DOHH2 (cell line): Measurements from ENCODE around the gene LKAAEAR1.
A peak's percentile ranks its signal among the peaks of the same experiment; 100 is the strongest.

Source experiments
- H3F3A ChIP-seq: fragments of 200-600 bp; sonication (generic), shearing (Covaris generic); 2 replicates; pipeline ENCODE4 v1.6.0; 2016; ENCODE audit warnings: antibody characterized with exemption, mild to moderate bottlenecking; ENCODE audit not compliant: control insufficient read depth, insufficient read depth
- H3K27ac ChIP-seq: fragments of 200-600 bp; sonication (generic); 2 replicates; pipeline ENCODE4 v1.5.1; 2014; ENCODE audit warnings: low read depth, mild to moderate bottlenecking, low read length, moderate library complexity
- H3K27me3 ChIP-seq: fragments of 200-600 bp; sonication (generic); 2 replicates; pipeline ENCODE4 v1.6.1; 2014; ENCODE audit warnings: mild to moderate bottlenecking, low read length, mixed read lengths; ENCODE audit not compliant: control insufficient read depth
- H3K36me3 ChIP-seq: fragments of 200-600 bp; sonication (generic); 2 replicates; pipeline ENCODE4 v1.6.1; 2014; ENCODE audit warnings: mild to moderate bottlenecking, low read length, moderate library complexity, mixed read lengths; ENCODE audit not compliant: control insufficient read depth
- H3K4me1 ChIP-seq: fragments of 200-600 bp; sonication (generic); 2 replicates; pipeline ENCODE4 v1.6.1; 2014; ENCODE audit warnings: mild to moderate bottlenecking, low read length, mixed read lengths; ENCODE audit not compliant: control insufficient read depth
- H3K4me2 ChIP-seq: fragments of 200-600 bp; sonication (generic); 2 replicates; pipeline ENCODE4 v1.6.0; 2014; ENCODE audit warnings: mild to moderate bottlenecking, low read length, moderate library complexity
- H3K4me3 ChIP-seq: fragments of 200-600 bp; sonication (generic); 2 replicates; pipeline ENCODE4 v1.5.1; 2014; ENCODE audit warnings: mild to moderate bottlenecking, low read length, mixed read lengths
- H3K79me2 ChIP-seq: fragments of 200-600 bp; sonication (generic); 2 replicates; pipeline ENCODE4 v1.6.1; 2014; ENCODE audit warnings: mild to moderate bottlenecking, low read length, mixed read lengths; ENCODE audit not compliant: control insufficient read depth
- H3K9me2 ChIP-seq: fragments of 200-600 bp; sonication (generic); replicated peaks from 2 replicates; pipeline ENCODE4 v1.6.1; 2014; ENCODE audit warnings: mild to moderate bottlenecking, low read length, mixed read lengths; ENCODE audit not compliant: control insufficient read depth
- H3K9me3 ChIP-seq: fragments of 200-600 bp; sonication (generic); 2 replicates; pipeline ENCODE4 v1.6.1; 2014; ENCODE audit warnings: antibody characterized with exemption, low read length, mixed read lengths; ENCODE audit not compliant: control insufficient read depth, insufficient read depth
- H4K20me1 ChIP-seq: fragments of 200-600 bp; sonication (generic); 2 replicates; pipeline ENCODE4 v1.6.0; 2014; ENCODE audit warnings: low read depth, mild to moderate bottlenecking, antibody characterized with exemption, low read length, moderate library complexity; ENCODE audit not compliant: control insufficient read depth, insufficient read depth
- EZH2phosphoT487 ChIP-seq: fragments of 200-600 bp; sonication (generic); IDR thresholded peaks from 2 replicates; pipeline ENCODE4 v1.6.1; 2017; ENCODE audit warnings: borderline replicate concordance, mild to moderate bottlenecking, antibody characterized with exemption, low read length, moderate library complexity, mixed read lengths
- TF ChIP-seq, protein P1 (sequence below): fragments of 200-600 bp; sonication (generic); IDR thresholded peaks from one replicate; pipeline ENCODE4 v1.5.1; 2014; ENCODE audit warnings: antibody characterized with exemption, mild to moderate bottlenecking, low read depth, low read length; ENCODE audit not compliant: poor library complexity, severe bottlenecking

The LKAAEAR1 gene

DNA sequence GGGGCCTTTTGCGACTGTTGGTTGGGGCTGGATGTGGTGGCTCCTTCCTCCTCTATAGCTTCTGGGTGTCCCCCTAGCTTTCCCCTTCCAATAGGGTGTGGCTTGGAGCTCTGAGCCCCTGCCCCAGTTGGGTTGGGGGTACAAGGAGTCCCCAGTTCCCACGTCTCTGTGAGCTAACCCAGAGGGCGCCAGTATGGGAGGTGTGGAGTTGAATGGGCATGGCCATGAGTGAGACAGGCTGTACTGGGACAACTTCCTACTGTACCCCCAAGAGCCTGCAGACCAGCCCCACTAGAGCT is 47.0 kb downstream of the LKAAEAR1 start:
- Histone ChIP-seq H3K9me2 (no peaks in the 10 kb centered on the region), H3K27me3 (no peaks in the 10 kb centered on the region), H3K4me2 (peak overlapping the region; percentile 84), H4K20me1 (no peaks in the 10 kb centered on the region), H3K4me1 (peaks cover 73% of the 10 kb centered on the region), H3K27ac (peak overlapping the region; percentile 70), H3K79me2 (no peaks in the 10 kb centered on the region), H3K9me3 (no peaks in the 10 kb centered on the region), H3K4me3 (peak overlapping the region; percentile 74), H3F3A (peaks cover 15% of the 10 kb centered on the region; the same call in 1 of the 2 replicates), H3K36me3 (peaks cover 26% of the 10 kb centered on the region)
- TF ChIP-seq, protein P1, sequence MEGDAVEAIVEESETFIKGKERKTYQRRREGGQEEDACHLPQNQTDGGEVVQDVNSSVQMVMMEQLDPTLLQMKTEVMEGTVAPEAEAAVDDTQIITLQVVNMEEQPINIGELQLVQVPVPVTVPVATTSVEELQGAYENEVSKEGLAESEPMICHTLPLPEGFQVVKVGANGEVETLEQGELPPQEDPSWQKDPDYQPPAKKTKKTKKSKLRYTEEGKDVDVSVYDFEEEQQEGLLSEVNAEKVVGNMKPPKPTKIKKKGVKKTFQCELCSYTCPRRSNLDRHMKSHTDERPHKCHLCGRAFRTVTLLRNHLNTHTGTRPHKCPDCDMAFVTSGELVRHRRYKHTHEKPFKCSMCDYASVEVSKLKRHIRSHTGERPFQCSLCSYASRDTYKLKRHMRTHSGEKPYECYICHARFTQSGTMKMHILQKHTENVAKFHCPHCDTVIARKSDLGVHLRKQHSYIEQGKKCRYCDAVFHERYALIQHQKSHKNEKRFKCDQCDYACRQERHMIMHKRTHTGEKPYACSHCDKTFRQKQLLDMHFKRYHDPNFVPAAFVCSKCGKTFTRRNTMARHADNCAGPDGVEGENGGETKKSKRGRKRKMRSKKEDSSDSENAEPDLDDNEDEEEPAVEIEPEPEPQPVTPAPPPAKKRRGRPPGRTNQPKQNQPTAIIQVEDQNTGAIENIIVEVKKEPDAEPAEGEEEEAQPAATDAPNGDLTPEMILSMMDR = no peak
- TF ChIP-seq EZH2phosphoT487 = no peak

DNA sequence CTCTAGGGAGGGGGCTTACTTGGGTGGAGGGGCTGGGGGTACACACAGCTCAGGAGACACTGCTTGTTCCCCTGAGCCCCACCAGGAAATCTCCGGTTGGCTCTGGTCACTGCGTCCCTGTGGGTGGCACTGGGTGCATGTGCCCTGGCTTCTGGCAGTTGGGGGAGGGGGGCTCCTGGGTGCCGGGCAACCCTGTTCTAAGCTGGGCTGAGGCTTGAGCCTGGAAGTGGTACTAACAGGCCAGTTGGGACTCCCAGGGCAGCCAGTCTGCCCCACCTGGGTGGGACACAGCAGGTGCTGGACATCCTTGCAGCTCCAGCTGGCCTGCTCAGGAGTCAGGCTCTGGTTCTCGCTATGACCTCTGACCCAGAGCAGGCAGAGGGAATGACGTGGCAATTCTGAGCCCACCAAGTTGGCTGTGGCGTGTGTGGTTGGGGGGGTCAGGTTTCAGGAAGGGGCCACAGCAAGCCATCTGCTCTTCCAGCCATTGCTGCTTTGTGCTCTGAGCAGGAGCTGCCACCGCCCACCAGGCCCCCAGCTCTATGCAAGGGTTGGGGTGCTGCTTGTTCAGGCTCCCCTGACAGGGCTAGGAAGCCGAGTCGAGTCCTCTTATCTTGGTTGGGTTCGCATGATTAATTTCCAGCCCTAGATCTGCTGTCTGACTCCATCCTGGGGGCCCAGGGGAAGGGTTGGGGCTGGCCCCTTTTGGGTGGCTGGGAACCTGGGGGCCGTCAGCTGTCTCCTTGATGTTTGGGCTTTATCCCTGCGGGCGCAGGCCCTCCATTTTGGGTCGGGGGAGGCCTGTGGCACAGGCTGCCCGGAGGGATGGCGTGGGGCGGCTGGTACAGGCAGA is 47.6 kb downstream of the LKAAEAR1 start:
- TF ChIP-seq, protein P1 = no peak
- TF ChIP-seq EZH2phosphoT487 = no peak
- peak overlapping the region; percentile 70 for H3K27ac ChIP-seq
- H3K4me1 ChIP-seq = peaks cover 67% of the 10 kb centered on the region
- peaks cover 15% of the 10 kb centered on the region; the same call in 1 of the 2 replicates for H3F3A ChIP-seq
- no peaks in the 10 kb centered on the region for H3K9me2 ChIP-seq
- H3K9me3 ChIP-seq = no peaks in the 10 kb centered on the region
- no peaks in the 10 kb centered on the region for H3K27me3 ChIP-seq
- H3K36me3 ChIP-seq = peaks cover 32% of the 10 kb centered on the region
- peak overlapping the region; percentile 84 for H3K4me2 ChIP-seq
- H3K79me2 ChIP-seq = no peaks in the 10 kb centered on the region
- H3K4me3 ChIP-seq = peak overlapping the region; percentile 74; the same call in 1 of the 2 replicates
- no peaks in the 10 kb centered on the region for H4K20me1 ChIP-seq

DNA sequence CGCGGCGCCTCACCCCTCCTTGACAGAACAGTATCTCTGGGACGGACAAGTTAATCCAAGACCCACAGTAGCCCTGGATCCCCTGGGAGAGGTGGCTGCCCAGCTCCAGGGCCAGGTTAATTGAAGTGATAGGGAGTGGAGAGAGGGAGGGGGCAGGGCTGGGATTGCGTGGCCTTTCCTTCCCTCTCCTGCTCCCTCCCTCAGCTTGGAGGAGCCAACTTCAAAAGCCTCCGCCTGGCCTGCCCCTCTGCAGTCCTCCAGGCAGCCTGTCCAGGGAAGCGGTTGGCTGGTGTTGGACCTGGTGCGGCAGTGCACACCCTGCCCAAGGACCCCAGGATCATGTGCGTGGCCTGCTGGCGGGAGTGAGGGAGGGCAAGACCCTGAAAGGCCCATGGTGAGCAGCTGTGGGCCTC is 48.3 kb downstream of the LKAAEAR1 start, which contains the start of gene C20orf204:
Gene C20orf204, plus strand, starts transcription at position 250 of the 413 bp plus-strand sequence. Its CDS starts 142 bp downstream, at position 392.
- Histone ChIP-seq H3K4me3 (peak within 1 kb of the TSS; percentile 74; the same call in 1 of the 2 replicates), H3K27ac (peak within 1 kb of the TSS; percentile 70), H3K4me1 (peaks cover 61% of the 10 kb centered on the region), H3K36me3 (peaks cover 36% of the 10 kb centered on the region), H3K9me2 (no peaks in the 10 kb centered on the region), H3K9me3 (no peaks in the 10 kb centered on the region), H4K20me1 (no peaks in the 10 kb centered on the region), H3K79me2 (no peaks in the 10 kb centered on the region), H3K27me3 (no peaks in the 10 kb centered on the region), H3F3A (peaks cover 15% of the 10 kb centered on the region; the same call in 1 of the 2 replicates), H3K4me2 (peak within 1 kb of the TSS; percentile 84)
- TF ChIP-seq EZH2phosphoT487 = no peak
- TF ChIP-seq, protein P1 = no peak
